Middle frontal gyrus (tissue), 1 donor: ENCODE measurements around the gene ABCC2.

Source experiments
- DNase-seq: peaks from one replicate; pipeline ENCODE4 v3.0.0-alpha.2; 2015; ENCODE audit warnings: low spot score; ENCODE audit errors: extremely low spot score

ABCC2 gene

DNA sequence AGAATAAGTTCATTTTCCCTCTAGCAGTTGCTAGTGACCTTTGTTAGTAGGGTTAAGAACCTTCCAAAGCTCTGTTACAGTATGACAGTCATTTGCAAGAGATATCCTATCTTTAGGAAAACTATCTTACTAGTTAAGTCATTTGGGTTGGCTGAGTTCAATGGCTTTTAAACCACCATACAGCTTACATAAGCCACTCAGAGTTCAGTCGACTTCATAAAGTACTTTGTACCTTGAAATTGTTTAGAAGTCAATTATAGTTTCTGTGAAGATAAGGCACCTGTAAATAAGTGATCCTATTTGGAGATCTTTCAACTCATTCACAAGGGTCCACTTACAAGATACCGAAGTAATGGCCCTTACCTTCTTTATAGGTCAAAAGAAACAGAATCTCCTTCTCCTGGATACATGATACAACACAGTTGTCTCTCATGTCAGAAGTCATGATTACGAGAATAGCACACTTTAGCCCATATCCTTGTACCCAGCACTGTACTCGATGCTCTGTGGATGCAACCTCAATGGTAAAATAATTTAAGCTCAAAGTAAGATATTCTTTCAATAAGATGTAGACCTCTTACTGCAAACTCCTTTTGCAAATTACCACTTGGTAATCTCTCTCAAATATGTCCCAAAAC is 11.9 kb upstream of the ABCC2 start:
- no peak for DNase-seq

DNA sequence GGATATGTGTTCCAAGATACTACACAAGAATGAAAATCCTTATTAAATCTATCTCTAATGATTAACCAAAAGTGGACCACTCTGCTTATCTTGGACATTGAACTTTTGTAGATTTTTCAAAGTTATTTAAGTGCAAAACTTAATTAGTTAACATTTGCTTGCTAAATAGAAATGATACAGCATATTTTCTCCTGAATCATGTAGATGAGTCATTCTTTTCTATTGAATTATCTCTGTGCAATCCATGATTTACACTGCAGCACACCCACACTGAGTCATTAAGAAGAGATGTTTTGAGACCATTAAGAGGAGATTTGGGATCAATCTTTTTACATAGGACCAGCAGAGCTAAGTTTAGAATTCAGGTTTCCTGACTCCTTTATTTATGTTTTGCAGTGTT is 6.6 kb upstream of the ABCC2 start:
- no peak for DNase-seq

DNA sequence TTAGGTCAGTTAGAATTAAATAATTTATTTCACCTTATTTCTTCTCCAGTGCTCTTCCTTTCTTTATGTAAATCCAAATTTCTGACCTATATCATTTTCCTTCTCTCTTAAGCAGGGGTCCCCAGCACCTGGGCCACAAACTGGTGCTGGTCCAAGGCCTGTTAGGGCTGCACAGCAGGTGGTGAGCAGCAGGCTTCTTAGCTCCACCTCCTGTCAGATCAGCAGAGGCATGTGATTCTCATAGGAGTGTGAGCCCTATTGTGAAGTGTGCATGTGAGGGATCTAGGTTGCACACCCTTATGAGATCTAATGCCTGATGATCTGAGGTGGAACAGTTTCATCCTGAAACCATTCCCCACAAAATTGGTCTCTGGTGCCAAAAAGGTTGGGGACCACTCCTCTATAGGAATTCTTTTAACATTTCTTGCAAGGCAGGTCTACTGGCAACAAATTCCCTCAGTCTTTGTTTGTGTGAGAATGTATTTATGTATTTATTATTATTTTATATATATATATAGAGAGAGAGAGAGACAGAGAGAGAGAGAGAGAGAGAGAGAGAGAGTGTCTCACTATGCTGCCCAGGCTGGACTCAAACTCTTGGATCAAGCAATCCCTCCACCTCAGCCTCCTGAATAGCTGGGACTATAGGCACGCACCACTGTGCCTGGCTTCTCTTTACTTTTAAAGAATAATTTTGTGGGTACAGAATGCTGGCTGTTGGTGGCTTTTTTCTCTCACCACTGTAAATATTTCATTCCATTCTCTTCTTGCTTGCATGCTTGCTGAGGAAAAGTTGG is 4.3 kb upstream of the ABCC2 start:
- DNase-seq: no peak

DNA sequence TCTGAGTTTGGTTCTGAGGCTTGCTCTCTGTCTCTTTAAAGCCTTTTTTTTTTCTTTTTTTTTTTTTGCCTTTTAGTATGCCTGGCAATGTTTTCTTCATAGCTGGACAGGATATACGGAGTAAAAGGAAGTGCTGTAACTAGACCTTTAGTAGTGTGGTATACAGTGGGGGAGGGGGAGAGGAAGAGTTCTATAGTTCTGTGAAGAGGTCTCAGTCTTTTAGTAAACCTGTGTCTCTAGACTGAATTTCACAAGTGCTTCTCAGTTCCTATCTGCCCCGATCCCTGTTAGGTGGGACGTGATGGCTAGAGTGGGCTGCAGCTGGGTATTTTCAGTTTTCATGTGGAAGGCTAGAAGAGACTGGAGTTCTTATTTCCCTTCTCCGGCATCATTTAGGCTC is 3.1 kb upstream of the ABCC2 start:
- DNase-seq: no peak

DNA sequence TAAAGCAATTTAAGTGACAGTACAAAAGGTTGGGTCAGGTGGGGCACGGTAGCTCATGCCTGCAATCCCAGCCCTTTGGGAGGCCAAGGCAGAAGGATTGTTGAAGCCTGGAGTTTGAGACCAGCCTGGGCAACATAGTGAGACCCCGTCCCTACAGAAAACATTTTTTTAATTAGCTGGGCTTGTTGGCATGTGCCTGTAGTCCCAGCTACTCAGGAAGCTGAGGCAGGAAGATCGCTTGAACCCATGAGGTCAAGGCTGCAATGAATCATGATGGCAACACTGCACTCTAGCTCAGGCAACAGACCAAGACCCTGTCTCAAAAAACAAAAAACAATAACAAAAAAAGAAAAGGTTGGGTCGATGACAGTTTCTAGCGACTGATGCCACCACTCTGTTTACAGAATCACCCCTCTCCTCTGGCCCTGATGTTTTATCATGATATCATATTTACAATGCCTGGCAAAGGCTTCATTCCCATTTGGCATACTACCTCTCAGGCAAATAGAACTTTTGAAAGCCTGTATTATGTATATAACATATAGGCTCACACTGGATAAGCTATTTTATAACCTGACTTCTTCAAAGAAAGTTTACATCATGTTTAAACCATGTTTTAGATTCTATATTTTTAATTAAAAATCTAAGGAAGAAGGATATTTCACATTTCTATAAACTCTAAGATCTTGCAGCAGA is 558 bp upstream of the ABCC2 start:
- no peak for DNase-seq

DNA sequence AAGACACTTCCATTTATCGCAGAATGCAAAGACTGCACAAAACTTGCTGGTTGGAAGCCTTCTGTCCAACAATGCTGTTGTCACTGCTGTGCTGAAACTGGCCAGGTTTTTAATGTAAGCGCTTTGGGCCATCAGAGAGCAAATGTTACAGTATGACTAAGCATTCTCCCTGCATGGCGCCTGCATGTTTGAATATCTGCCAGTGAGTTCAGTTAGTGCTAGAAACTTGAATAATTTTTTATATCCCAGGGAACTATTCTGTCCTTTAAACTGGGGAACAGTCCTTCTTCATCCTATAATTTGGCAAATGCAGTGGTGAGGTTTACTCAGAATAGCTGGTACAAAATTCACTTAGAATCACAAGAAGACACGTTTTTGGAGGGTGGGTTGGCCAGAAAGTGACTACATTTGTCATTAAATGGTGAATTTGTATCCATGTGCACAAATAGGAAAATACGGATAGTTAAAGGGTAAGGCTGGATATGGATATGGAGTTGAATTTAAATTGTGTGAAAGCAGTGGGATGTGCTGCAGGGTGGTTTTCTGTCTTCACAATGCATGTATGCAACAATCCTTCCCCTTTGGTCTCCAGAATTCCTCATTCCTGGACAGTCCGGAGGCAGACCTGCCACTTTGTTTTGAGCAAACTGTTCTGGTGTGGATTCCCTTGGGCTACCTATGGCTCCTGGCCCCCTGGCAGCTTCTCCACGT is 1.7 kb downstream of the ABCC2 start:
- no peak for DNase-seq

DNA sequence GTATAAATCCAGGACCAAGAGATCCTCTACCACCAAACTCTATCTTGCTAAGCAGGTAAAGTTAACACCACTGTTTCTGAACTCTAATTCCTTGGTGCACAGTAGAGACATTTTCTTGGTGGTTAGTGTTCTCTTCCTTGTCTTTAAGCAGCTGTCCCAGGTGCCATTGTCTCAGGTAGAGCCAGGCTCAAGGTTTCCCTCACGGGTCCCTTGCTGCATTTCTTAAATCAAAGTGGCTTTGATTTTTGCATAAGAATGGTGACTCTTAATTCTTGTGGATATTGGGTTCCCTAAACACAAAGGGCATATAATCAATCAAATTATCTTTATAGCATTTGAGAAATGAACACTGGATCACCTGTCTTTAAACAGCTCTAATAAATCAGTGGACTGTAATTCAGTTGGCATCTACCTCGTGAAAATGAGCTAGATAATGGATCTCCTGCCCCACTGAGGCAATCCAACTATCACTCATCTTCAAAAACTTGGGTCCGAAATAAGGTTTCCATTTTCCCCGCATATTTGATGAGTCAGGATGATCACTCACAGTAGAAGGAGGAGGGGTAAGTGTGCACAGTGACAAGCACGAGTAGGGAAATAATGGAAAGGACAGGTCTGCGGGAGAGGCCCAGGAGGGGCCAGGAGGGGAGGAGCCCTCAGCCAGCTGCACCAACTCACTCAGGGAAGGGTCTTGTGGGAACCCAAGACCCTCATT is 2.4 kb downstream of the ABCC2 start:
- no peak for DNase-seq

DNA sequence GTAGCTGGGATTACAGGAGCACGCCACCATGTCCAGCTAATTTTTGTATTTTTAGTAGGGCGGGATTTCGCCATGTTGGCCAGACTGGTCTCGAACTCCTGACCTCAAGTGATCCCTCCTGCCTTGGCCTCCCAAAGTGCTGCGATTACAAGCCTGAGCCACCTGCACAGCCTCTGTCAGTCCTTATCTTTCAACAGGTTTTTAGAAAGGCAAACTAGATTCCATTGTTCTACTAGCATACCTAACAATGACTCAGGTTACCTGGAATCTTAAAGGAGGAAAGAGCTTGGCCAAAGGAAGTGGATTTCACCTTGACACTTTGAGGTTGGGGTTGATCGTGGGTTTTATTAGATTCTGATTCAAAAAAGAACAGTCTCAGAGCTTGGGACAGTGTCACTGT is 3.2 kb downstream of the ABCC2 start:
- DNase-seq: no peak

DNA sequence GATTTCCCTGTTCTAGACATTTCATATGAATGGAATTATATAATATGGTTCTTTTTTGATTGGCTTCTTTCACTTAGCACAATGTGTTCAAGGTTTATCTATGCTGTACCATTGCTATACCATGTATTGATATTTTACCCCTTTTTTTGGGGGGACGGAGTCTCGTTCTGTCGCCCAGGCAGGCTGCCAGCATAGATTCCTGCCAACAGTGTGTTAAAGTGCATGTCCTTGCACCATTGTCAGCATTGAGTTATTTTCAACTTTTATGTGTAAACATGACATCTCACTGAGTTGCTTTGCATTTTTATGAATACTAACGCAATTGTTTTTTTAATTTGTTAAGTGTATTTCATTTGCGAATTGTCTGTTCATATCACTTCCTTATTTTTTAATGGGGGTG is 4.9 kb downstream of the ABCC2 start:
- DNase-seq: no peak

DNA sequence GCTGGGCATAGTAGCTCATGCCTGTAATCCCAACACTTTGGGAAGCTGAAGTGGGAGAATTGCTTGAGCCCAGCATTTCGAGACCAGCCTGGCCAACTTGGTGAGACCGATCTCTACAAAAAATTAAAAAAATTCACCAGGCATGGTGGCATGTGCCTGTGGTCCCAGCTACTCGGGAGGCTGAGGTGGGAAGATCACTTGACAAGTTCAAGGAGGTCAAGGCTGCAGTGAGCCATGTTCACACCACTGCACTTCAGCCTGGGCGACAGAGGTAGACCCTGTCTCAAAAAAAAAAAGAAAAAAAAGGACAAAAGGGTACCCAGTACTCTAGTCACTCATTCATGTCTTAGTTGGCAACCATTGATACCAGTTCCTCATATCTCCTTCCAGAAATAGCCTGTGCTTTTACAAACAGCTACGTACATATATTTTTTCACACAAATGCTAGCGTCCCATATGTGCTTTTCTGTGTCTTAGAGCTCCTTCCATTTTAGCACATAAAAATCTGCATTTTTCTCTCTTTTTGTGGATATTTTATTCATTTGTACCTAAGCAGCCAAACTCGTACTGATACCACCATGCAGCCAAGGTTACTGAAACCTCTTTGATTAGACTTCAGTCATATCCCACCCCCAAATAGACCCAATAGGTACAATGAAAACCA is 5.5 kb downstream of the ABCC2 start:
- DNase-seq: no peak

DNA sequence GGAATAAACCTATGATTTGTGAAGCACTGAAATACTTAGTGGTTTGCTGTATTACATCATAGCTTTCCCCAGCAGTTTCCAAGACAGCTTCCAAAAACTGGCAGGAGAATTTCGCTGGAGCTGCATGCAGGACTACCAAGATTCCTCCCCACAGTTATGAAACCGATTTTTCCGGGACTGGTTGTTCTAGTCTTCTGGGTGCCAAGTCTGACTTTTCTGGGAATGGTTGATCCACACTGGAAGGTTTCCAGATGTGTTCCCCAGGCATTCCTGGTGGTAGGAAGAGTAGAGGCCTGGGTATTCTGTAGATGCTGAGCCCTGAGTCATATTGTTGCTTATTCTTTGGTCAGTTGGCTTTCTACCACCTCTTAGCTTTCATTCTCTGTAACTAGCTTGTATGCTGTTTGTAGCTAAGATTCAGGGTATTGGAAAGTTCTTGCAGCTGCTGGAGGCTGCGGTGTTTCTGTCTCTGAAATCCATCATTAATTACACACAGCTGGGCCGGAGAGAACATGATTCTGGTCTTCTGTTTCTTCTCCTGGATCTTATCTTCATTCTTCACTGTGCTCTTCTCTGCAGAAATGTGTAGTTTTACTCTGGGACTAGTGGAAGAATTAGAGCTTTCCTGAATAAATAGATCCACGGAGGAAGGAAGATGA is 6.3 kb downstream of the ABCC2 start:
- no peak for DNase-seq

DNA sequence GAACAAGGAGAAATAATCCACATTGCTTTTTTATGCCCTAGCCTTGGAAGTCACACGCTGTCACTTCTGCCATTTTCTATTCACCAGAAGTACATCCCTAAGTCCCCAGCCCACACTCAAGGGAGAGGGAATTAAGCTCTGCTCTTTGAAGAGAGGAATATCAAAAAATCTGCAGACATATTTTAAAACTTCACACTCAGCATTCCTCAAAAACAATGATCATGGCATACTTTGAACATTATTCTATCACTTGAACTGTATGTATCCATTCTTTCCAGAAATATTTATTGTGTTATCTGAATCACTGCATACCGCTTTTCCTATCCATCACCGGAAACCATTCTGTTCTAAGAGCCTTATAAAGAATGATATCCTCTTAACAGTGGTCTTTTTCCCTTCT is 9.4 kb downstream of the ABCC2 start:
- no peak for DNase-seq

DNA sequence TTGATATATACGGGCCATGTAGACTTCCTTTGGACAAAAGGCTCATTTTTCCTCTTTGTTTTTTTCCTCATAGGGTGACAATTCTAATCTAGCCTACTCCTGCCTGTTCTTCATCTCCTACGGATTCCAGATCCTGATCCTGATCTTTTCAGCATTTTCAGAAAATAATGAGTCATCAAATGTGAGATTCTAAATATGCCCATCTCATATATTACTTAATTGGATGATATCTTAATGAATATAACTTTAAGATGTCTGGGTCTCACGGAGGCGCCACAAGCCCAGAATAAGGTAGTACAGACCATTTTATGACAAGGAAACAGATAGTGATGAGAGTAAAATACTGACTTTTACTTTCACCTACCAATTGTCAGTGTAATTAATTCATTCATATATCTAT is 11.4 kb downstream of the ABCC2 start:
- DNase-seq: no peak

DNA sequence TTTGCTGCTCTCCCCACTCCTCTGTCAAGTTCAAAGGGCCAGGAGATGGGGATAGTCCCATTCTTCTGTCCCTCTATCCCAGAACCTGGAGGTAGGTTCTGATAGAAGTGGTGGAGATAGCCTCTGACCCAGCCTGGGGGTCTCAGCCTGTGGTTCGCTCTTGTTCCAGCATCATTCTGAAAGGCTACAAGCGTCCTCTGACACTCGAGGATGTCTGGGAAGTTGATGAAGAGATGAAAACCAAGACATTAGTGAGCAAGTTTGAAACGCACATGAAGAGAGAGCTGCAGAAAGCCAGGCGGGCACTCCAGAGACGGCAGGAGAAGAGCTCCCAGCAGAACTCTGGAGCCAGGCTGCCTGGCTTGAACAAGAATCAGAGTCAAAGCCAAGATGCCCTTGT is 14.5 kb downstream of the ABCC2 start:
- no peak for DNase-seq

DNA sequence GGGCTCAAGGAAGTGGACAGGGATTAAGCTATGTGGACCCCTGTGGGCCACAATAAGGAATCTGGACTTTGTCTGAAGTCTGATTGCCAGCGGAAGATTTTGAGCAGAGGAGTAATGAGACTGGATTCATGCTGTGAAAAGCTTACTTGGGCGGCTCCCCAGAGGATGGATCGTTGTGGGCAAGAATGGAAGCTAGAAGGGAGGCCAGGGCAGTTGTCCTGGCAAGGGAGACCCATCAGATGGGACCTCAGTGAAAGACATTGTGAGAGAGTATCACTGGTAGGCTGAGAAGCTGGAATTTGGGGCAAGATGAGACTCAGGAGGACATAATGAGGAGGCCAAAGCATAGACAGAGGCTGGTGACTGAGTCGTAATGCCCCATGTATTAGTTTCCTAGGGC is 15.6 kb downstream of the ABCC2 start:
- DNase-seq: no peak

DNA sequence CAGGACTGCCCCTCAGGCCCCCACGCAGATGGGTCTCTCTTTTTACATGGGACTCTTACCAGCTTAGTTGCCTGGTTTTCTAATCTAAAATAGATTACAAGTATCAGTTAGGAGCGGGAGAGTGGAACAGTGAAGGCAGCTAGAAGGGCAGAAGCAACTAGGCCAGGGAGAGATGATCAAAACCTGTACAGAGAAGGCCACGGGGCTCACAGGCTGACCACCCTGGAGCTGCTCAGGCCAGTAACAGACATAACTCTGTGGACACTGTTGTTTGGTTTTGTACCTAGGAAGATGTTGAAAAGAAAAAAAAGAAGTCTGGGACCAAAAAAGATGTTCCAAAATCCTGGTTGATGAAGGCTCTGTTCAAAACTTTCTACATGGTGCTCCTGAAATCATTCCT is 16.5 kb downstream of the ABCC2 start:
- DNase-seq: no peak

DNA sequence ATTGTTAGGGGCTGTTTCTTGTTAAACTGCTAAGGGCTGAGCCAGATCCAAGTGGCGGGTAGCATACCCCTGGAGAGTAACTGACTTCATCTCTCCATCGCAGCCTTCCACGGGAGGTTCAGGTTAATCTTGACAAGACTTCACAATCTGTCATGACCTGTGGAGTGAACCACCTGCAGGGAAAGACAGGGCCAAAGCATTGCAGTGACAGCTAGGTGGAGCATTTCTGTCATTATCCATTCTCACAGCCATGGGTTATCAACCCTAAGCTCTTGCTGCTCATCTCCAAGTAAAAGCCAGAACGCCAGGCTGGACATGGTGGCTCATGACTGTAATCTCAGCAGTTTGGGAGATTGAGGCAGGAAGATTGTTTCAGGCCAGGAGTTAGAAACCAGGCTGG is 17.2 kb downstream of the ABCC2 start:
- DNase-seq: no peak

DNA sequence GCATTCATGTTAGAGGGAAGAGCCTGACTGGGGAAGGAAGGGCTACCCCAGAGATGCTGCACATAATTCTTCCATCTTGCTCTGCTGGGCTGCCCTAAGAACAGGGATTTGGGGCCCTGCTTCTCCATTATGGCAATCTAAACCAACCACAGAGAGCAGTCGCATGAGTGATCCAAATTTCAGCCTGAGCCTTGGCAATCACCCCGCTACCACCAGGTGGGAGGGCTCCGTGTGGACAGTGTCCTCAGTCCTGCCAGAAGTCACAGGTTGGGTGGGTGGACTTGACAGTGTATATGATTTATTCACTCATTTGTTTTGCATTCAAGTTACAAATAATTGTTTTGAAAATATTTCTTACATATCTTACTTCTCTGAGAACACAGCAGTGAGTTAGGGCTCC is 22.0 kb downstream of the ABCC2 start:
- no peak for DNase-seq

DNA sequence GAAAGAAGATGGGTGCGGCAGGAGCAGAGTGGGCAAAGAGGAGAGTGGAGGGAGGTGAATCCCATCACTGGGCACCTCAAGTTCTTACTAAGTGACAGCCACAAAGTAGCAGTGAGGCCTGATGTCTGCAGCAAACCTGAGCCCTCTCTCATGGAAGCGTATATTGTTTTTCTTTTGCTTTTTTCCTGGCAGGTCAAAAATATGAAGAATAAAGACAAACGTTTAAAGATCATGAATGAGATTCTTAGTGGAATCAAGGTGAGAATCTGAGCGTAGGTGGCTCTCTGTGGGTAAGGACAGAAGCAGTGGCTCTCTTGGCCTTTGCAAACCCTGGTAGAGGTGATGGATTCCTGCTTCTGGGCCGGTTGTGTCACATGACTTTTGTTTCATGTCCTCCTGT is 22.8 kb downstream of the ABCC2 start:
- DNase-seq: no peak

DNA sequence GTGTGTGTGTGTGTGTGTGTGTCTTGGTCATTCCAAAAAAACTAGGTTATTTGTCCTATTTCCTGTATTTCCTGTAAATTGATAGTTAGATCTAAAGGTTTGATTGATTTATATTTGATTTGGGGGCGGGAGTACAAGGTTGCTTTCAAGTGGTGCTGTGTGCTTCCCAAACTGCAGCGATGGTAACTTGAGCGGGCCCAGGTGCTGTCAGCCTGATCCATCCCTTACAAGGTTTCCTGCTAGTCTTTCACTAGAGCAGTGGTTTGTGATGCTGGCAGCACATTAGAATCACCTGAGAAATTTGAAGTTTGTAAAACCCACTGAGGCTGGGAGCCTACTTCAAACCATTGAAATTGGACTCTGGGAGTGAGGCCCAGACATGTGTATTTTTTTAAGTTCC is 23.7 kb downstream of the ABCC2 start:
- DNase-seq: no peak
